Measurements from ENCODE around the gene CELF4.
"Not testable (repeated sequence)": the region's sequence is repeated elsewhere in the genome, so short reads cannot be mapped to it uniquely, and the experiment has no call there.

Gene CELF4

GRCh38 chr18:37476611-37477295 lies 88.8 kb downstream of the CELF4 start:
- no peaks in the 10 kb centered on the region for H3K9me3 Mint-ChIP-seq
- H3K4me3 Mint-ChIP-seq = no peak overlapping the region
- peaks cover 2% of the 10 kb centered on the region for H3K27me3 Mint-ChIP-seq (ENCODE audit: low read depth)
- no peak overlapping the region for H3K27ac Mint-ChIP-seq
- H3K4me1 Mint-ChIP-seq (ENCODE audit: low read depth) = no peaks in the 10 kb centered on the region
- H3K36me3 Mint-ChIP-seq (ENCODE audit: low read depth) = no peaks in the 10 kb centered on the region

GRCh38 chr18:37476182-37476581 lies 89.4 kb downstream of the CELF4 start:
- no peaks in the 10 kb centered on the region for H3K27me3 Mint-ChIP-seq (ENCODE audit: low read depth)
- H3K4me3 Mint-ChIP-seq = no peak overlapping the region
- no peaks in the 10 kb centered on the region for H3K4me1 Mint-ChIP-seq (ENCODE audit: low read depth)
- no peaks in the 10 kb centered on the region for H3K9me3 Mint-ChIP-seq
- H3K36me3 Mint-ChIP-seq (ENCODE audit: low read depth) = no peaks in the 10 kb centered on the region
- no peak overlapping the region for H3K27ac Mint-ChIP-seq

- Mint-ChIP-seq H3K27me3 (ENCODE audit: low read depth) (no peaks in the 10 kb centered on the region), H3K4me3 (no peak overlapping the region), H3K27ac (no peak overlapping the region), H3K36me3 (ENCODE audit: low read depth) (no peaks in the 10 kb centered on the region), H3K4me1 (ENCODE audit: low read depth) (no peaks in the 10 kb centered on the region), H3K9me3 (no peaks in the 10 kb centered on the region)
Measured at GRCh38 chr18:37473195-37473840, 92.3 kb downstream of the CELF4 start.

DNA sequence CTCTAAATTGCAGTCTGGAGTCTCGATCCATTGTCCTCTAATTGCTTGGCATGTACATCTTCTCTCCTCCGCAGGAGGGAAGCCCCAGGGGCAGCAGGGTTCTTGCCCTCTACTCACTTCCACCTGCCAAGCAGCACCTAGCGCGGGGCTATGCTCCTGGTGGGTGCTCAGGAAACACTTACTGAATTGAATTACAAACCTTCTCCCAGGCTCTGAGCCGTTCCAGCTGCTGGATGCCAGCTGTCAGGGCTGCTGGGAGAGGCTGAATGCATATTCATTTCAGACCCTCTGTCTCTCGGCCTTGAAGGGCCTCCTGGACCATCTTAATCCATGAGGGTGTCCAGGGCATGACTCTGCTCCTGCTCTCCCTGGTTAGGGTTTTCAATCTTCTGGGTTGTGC lies 94.0 kb downstream of the CELF4 start:
- H3K4me1 Mint-ChIP-seq (ENCODE audit: low read depth) = no peaks in the 10 kb centered on the region
- H3K36me3 Mint-ChIP-seq (ENCODE audit: low read depth) = no peaks in the 10 kb centered on the region
- H3K4me3 Mint-ChIP-seq = no peak overlapping the region
- H3K27ac Mint-ChIP-seq = no peak overlapping the region
- H3K9me3 Mint-ChIP-seq = no peaks in the 10 kb centered on the region
- H3K27me3 Mint-ChIP-seq (ENCODE audit: low read depth) = no peaks in the 10 kb centered on the region

DNA sequence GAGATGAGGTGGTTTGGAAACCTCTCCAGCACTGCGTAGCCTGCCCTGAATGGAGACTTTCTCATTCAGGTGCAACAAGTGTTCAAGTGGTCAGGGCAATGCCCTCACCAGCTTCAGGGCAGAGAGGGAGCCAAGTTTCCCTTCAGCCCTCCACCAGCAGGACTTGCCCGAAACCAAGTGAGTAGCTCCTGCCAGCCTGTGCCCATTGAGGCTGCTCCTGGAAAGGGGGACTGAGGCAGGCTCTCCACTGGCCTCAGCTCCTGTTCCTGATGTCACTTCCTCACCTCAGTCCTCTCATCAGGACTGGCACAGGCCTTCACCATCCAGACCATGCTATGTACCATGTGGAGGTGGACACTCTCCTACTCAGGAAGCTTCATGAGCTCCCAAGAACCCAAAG lies 94.6 kb downstream of the CELF4 start:
- H3K27ac Mint-ChIP-seq = no peak overlapping the region
- H3K4me1 Mint-ChIP-seq (ENCODE audit: low read depth) = no peaks in the 10 kb centered on the region
- H3K9me3 Mint-ChIP-seq = no peaks in the 10 kb centered on the region
- H3K27me3 Mint-ChIP-seq (ENCODE audit: low read depth) = no peaks in the 10 kb centered on the region
- H3K4me3 Mint-ChIP-seq = no peak overlapping the region
- H3K36me3 Mint-ChIP-seq (ENCODE audit: low read depth) = no peaks in the 10 kb centered on the region

DNA sequence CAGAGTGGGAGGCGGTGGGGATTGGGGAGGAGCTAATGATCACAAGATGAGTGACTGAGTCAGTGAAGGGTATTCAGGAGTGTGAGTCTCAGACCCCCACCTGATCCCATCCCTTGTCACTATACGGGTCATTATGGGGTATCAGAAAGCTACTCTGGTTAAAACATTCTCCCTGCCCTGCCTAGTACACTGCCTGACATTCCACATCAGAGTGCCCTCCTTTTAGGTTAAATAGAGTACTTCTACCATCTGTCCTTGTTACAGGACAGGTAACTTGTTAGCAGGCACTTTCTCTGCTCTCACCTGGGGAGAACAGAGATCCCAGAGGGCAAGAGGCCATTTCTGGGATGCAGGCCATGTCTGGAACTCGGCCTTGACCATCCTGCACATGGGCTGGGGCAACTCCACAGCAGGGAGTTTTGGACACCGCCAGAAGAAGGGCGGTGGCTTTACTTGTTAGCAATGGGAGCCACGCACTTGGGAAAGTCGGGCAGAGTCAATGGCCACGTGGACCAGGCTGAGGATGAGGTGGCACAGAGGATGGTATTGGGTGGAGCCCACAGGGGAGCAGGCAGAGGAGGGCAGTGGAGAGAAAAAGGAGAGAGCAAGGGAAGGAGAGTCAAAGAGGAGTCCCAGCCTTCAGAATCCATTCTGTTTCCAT lies 98.5 kb downstream of the CELF4 start:
- Mint-ChIP-seq H3K4me1 (ENCODE audit: low read depth) (no peaks in the 10 kb centered on the region), H3K27me3 (ENCODE audit: low read depth) (no peaks in the 10 kb centered on the region), H3K4me3 (no peak overlapping the region), H3K9me3 (no peaks in the 10 kb centered on the region), H3K27ac (no peak overlapping the region), H3K36me3 (ENCODE audit: low read depth) (no peaks in the 10 kb centered on the region)

DNA sequence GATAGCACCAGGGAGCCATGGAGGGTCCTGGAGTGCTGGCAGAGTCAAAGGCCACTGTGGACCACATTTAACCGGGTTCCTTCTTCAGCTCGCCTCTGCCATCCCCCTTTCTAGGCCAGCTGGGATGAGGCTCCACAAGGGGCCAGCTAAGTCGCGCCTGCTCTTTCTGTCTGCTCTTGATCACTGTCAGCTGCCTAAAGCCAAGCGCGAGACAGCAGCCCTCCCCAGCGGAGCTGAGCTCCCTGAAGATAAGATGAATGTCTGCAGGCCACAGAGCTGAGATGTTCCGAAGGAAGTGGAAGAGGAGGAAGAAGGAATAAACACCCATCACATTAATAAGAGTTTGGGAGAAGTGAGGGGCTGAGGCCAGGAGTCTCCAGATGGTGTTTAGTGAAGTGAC lies 99.6 kb downstream of the CELF4 start:
- Mint-ChIP-seq H3K9me3 (no peaks in the 10 kb centered on the region), H3K27me3 (ENCODE audit: low read depth) (no peaks in the 10 kb centered on the region), H3K36me3 (ENCODE audit: low read depth) (no peaks in the 10 kb centered on the region), H3K4me1 (ENCODE audit: low read depth) (no peaks in the 10 kb centered on the region), H3K27ac (no peak overlapping the region), H3K4me3 (no peak overlapping the region)

- H3K27me3 Mint-ChIP-seq (ENCODE audit: low read depth) = no peaks in the 10 kb centered on the region
- no peak overlapping the region for H3K4me3 Mint-ChIP-seq
- no peaks in the 10 kb centered on the region for H3K4me1 Mint-ChIP-seq (ENCODE audit: low read depth)
- H3K36me3 Mint-ChIP-seq (ENCODE audit: low read depth) = no peaks in the 10 kb centered on the region
- no peak overlapping the region for H3K27ac Mint-ChIP-seq
- H3K9me3 Mint-ChIP-seq = no peaks in the 10 kb centered on the region
Measured at GRCh38 chr18:37464257-37464656, 101.3 kb downstream of the CELF4 start.

- not testable (repeated sequence) for H3K4me3 Mint-ChIP-seq; H3K36me3 Mint-ChIP-seq (ENCODE audit: low read depth); H3K27me3 Mint-ChIP-seq (ENCODE audit: low read depth); H3K4me1 Mint-ChIP-seq (ENCODE audit: low read depth); H3K27ac Mint-ChIP-seq; H3K9me3 Mint-ChIP-seq
Measured at GRCh38 chr18:37461329-37461728, 104.3 kb downstream of the CELF4 start.

GRCh38 chr18:37460604-37461003 lies 105.0 kb downstream of the CELF4 start:
- no peaks in the 10 kb centered on the region for H3K36me3 Mint-ChIP-seq (ENCODE audit: low read depth)
- H3K27me3 Mint-ChIP-seq (ENCODE audit: low read depth) = no peaks in the 10 kb centered on the region
- no peaks in the 10 kb centered on the region for H3K4me1 Mint-ChIP-seq (ENCODE audit: low read depth)
- no peak overlapping the region for H3K27ac Mint-ChIP-seq
- H3K9me3 Mint-ChIP-seq = no peaks in the 10 kb centered on the region
- no peak overlapping the region for H3K4me3 Mint-ChIP-seq

DNA sequence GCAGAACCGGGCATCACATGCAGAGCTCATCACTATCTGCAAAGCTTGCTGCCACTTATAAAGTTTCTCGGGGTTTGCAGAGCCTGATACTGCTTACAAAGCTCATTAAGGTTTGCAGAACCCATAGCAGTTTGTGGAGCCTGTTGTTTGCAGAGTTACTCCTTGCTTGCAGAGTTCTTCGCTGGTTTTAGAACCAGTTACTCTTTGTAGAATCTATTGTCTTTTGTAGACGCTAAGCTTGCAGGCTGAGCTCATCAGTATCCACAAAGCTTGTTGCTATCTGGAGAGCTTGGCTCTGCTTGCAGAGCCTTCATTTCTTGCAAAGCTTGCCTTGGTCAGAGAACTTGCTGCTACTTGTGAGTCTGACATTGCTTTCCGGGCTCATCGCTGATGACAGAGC lies 106.9 kb downstream of the CELF4 start:
- no peaks in the 10 kb centered on the region for H3K36me3 Mint-ChIP-seq (ENCODE audit: low read depth)

GRCh38 chr18:37457753-37458152 lies 107.8 kb downstream of the CELF4 start:
- Mint-ChIP-seq H3K4me3 (no peak overlapping the region), H3K27me3 (ENCODE audit: low read depth) (no peaks in the 10 kb centered on the region), H3K36me3 (ENCODE audit: low read depth) (no peaks in the 10 kb centered on the region), H3K9me3 (no peaks in the 10 kb centered on the region), H3K27ac (no peak overlapping the region), H3K4me1 (ENCODE audit: low read depth) (no peaks in the 10 kb centered on the region)

More for the DNA sequence above, 106.9 kb downstream of the CELF4 start:
- Mint-ChIP-seq H3K9me3 (no peaks in the 10 kb centered on the region), H3K27me3 (ENCODE audit: low read depth) (no peaks in the 10 kb centered on the region), H3K4me1 (ENCODE audit: low read depth) (no peaks in the 10 kb centered on the region), H3K4me3 (no peak overlapping the region), H3K27ac (no peak overlapping the region)

DNA sequence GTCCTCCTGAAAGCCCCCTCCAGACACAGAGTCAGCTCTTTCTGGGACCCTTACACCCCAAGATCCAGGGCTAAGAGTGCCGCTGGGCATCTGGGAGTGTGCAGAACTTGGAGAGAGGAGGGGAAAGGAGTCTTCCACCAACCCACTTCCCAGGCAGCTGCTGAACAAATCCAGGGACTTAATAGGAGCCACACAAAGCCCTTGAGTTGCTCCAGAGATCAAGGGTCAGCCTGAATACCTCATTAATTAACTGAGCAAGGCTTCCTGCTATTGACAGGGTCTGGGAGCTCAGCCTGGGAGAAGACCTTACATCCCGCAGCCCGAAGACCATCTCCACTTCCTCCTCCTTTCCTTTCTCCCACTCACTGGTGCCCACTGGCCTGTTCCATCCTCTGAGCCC lies 108.3 kb downstream of the CELF4 start:
- no peaks in the 10 kb centered on the region for H3K4me1 Mint-ChIP-seq (ENCODE audit: low read depth)
- H3K36me3 Mint-ChIP-seq (ENCODE audit: low read depth) = no peaks in the 10 kb centered on the region
- H3K4me3 Mint-ChIP-seq = no peak overlapping the region
- H3K9me3 Mint-ChIP-seq = no peaks in the 10 kb centered on the region
- no peak overlapping the region for H3K27ac Mint-ChIP-seq
- H3K27me3 Mint-ChIP-seq (ENCODE audit: low read depth) = no peaks in the 10 kb centered on the region

GRCh38 chr18:37456873-37457272 lies 108.7 kb downstream of the CELF4 start:
- Mint-ChIP-seq H3K4me1 (ENCODE audit: low read depth) (no peaks in the 10 kb centered on the region), H3K9me3 (no peaks in the 10 kb centered on the region), H3K36me3 (ENCODE audit: low read depth) (no peaks in the 10 kb centered on the region), H3K27ac (no peak overlapping the region), H3K27me3 (ENCODE audit: low read depth) (no peaks in the 10 kb centered on the region), H3K4me3 (no peak overlapping the region)

GRCh38 chr18:37456395-37456794 lies 109.2 kb downstream of the CELF4 start:
- no peaks in the 10 kb centered on the region for H3K4me1 Mint-ChIP-seq (ENCODE audit: low read depth)
- no peak overlapping the region for H3K4me3 Mint-ChIP-seq
- H3K36me3 Mint-ChIP-seq (ENCODE audit: low read depth) = no peaks in the 10 kb centered on the region
- no peaks in the 10 kb centered on the region for H3K27me3 Mint-ChIP-seq (ENCODE audit: low read depth)
- H3K9me3 Mint-ChIP-seq = no peaks in the 10 kb centered on the region
- no peak overlapping the region for H3K27ac Mint-ChIP-seq
